Measurements from ENCODE around the gene CGNL1. TPM values are rescaled to one million over a fixed set of nuclear protein-coding genes. Genes with fewer than 3 reads are reported as not detected.

CGNL1 gene
- total and polyA plus RNA-seq, 8 donors: 7.3 to 35.8 (median 24.2) TPM

DNA sequence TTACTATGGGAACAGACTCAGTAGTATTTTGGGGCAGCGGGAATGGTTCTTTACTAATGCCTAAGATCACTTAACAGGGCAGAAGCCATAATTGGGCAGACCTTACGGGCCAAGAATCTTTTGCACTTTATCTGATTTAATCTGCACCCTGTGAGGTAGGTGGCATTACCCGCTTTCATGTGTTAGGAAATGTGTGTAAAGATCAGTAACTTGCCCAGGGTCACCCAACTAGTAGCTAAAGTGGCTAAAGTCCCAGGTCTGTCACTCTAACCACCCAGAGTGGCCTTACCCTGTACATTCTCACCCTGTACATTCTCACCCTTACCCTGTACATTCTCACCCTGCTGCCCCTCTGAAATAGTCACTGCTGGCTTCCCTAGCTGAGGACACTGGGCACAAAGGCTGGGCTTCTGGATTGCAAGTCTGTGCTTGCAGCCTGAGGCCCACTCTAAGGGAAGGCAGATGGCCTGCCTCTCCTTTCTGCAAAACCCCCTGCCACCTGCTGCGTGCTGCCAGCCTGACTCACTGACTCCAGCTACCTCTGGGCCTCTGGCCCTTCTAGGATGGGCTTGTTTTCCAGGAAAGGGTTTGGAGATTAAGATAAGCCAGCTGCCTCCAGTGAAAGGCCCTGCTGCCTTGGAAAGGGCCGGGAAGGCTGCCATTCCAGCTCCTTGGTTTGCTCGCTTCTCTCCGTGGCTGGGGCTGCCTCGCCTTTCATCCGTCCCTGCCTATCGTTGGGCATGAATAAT lies 177.9 kb downstream of the CGNL1 start:
- no peak overlapping the region for H3K4me3 ChIP-seq
- no peaks in the 10 kb centered on the region for H3K9me3 ChIP-seq
- DNase-seq (no peak), ATAC-seq (no peak), FAIRE-seq (no peak)
- intact Hi-C loops (cut with DNase I): no loop called here
- H3K4me1 ChIP-seq: peaks cover 5 to 19% (median 9%) of the 10 kb centered on the region in 3 donors
- WGBS, 2 donors: 52 to 67% methylated on average over 10 of the region's 10 CpGs
- no peaks in the 10 kb centered on the region for H3K27me3 ChIP-seq
- TF ChIP-seq, protein P1, sequence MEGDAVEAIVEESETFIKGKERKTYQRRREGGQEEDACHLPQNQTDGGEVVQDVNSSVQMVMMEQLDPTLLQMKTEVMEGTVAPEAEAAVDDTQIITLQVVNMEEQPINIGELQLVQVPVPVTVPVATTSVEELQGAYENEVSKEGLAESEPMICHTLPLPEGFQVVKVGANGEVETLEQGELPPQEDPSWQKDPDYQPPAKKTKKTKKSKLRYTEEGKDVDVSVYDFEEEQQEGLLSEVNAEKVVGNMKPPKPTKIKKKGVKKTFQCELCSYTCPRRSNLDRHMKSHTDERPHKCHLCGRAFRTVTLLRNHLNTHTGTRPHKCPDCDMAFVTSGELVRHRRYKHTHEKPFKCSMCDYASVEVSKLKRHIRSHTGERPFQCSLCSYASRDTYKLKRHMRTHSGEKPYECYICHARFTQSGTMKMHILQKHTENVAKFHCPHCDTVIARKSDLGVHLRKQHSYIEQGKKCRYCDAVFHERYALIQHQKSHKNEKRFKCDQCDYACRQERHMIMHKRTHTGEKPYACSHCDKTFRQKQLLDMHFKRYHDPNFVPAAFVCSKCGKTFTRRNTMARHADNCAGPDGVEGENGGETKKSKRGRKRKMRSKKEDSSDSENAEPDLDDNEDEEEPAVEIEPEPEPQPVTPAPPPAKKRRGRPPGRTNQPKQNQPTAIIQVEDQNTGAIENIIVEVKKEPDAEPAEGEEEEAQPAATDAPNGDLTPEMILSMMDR (IDR thresholded peaks at IDR 0.05): no peak
- H3K27ac ChIP-seq: peak overlapping the region in 1 of 4 donors; percentile 17
- no peaks in the 10 kb centered on the region for H3K36me3 ChIP-seq

DNA sequence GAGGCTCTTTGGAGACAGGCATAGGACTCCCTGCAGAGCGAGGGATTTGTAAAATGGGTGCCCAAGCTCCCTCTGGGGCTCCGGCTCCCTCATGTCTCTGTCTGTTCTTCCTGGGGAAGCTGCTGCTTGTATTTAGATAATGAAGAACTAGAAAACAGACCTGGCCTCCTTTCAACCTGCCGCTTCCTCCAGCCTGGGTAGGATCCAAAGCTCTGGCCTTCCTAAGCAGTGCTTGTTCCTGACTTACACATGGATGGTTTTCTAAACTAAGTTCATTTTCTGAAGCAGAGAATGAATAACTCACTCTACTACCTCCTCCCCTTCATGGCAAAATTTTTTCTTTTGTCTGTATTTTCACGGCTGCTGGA lies 178.5 kb downstream of the CGNL1 start:
- Histone ChIP-seq H3K4me1 (peaks cover 5 to 15% (median 8%) of the 10 kb centered on the region in 3 donors), H3K4me3 (no peak overlapping the region), H3K36me3 (no peaks in the 10 kb centered on the region), H3K27me3 (no peaks in the 10 kb centered on the region), H3K27ac (peak overlapping the region in 1 of 4 donors; percentile 17), H3K9me3 (no peaks in the 10 kb centered on the region)
- peak in 1 of 6 donors; percentile 9 for DNase-seq
- FAIRE-seq: no peak
- TF ChIP-seq, protein P1 (IDR thresholded peaks at IDR 0.05): no peak
- no peak for ATAC-seq
- intact Hi-C loops (cut with DNase I): loop anchor here in 1 of 3 donors (5.0 kb wide), 1 partner anchor 58 kb away; no protein-coding TSS in a partner anchor
- 67 to 82% methylated on average over 4 of the region's 4 CpGs for WGBS, 2 donors

DNA sequence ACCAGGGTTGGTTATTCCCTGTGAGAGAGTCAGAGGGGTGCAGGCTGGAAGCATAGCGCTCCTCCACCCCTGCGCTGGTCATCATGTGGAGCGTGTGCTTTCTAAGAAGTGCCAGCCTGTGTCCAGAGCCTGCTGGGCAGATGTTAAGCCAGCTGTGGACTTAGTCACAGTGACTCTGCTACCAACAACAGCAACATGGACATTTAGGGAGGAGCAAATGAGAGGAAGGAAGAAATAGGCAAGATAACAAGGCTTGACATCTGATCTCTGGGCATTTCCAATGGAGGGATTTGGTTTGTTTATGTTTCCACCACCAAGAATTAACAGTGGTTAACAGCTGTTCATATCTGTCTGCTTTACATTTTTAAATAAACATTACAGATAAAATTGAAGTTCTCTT lies 179.0 kb downstream of the CGNL1 start:
- no peak for ATAC-seq
- intact Hi-C loops (cut with DNase I): loop anchor here in 1 of 3 donors (5.0 kb wide), 1 partner anchor 57 kb away; no protein-coding TSS in a partner anchor
- no peak overlapping the region for H3K27ac ChIP-seq
- no peak for FAIRE-seq
- peaks cover 8 to 10% (median 8%) of the 10 kb centered on the region in 3 donors for H3K4me1 ChIP-seq
- DNase-seq: peak in 1 of 6 donors; percentile 4
- no peak overlapping the region for H3K4me3 ChIP-seq
- H3K9me3 ChIP-seq: no peaks in the 10 kb centered on the region
- H3K27me3 ChIP-seq: no peaks in the 10 kb centered on the region
- TF ChIP-seq, protein P1 (IDR thresholded peaks at IDR 0.05): no peak
- H3K36me3 ChIP-seq: no peaks in the 10 kb centered on the region
- 91 to 96% methylated on average over 3 of the region's 3 CpGs for WGBS, 2 donors

DNA sequence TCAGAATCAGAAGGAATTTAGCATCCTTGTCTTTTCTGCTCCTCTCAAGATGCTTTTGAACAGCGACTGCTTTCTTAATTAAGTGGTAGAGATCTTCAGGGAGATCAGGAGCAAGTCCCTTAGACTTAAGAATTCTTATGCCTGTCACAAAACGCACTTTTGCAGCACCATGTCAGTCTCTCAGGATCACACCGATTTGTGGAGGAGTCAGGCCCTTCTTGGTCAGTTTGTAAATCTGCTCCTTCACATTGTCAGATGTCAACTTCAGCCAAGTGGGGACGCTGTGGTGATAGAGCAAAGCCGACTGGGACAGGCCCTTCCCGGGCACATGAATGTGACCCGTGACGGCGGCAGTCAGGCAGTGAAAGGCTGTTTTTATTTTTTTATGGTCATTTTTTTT lies 179.7 kb downstream of the CGNL1 start:
- no peaks in the 10 kb centered on the region for H3K27me3 ChIP-seq
- TF ChIP-seq, protein P1 (IDR thresholded peaks at IDR 0.05): no peak
- H3K4me1 ChIP-seq: peaks cover 3 to 6% (median 3%) of the 10 kb centered on the region in 3 donors
- FAIRE-seq (no peak), ATAC-seq (no peak), DNase-seq (peak in 1 of 6 donors; percentile 6)
- no peaks in the 10 kb centered on the region for H3K36me3 ChIP-seq
- H3K4me3 ChIP-seq: no peak overlapping the region
- no peaks in the 10 kb centered on the region for H3K9me3 ChIP-seq
- intact Hi-C loops (cut with DNase I): loop anchor here in 1 of 3 donors (5.0 kb wide), 1 partner anchor 56 kb away; no protein-coding TSS in a partner anchor
- H3K27ac ChIP-seq: no peak overlapping the region
- WGBS, 2 donors: 86 to 94% methylated on average over 9 of the region's 9 CpGs

DNA sequence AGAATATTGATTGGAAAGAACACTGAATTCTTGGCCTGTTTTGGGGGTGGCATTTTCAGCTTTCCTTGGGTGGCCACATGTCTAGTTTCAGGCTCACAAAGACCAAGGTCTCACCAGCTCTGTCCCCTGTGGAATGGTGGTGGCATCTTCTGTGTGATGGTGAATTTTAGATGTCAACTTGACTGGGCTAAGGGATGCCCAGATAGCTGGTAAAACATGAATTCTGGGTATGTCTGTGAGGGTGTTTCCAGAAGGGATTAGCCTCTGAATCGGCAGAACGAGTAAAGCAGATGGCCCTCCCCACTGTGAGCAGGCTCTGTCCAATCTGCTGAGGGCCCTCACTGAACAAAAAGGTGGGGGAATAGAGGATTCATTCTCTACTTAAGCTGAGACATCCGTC lies 181.0 kb downstream of the CGNL1 start:
- WGBS, 2 donors: 93 to 96% methylated on average over 3 of the region's 3 CpGs

More for the DNA sequence above, 181.0 kb downstream of the CGNL1 start:
- Histone ChIP-seq H3K9me3 (no peaks in the 10 kb centered on the region), H3K4me1 (peaks cover 3 to 6% (median 4%) of the 10 kb centered on the region in 3 donors), H3K36me3 (no peaks in the 10 kb centered on the region), H3K27ac (no peak overlapping the region), H3K4me3 (no peak overlapping the region), H3K27me3 (no peaks in the 10 kb centered on the region)
- FAIRE-seq (no peak), DNase-seq (no peak), ATAC-seq (no peak)
- TF ChIP-seq, protein P1 (IDR thresholded peaks at IDR 0.05): no peak
- intact Hi-C loops (cut with DNase I): loop anchor here in 1 of 3 donors (5.0 kb wide), 1 partner anchor 55 kb away; no protein-coding TSS in a partner anchor
